Testis (tissue), 2 donors: ENCODE data around the gene GPR137.

Experiments
- POLR2A ChIP-seq: fragments of 450-650 bp; IDR thresholded peaks from one replicate; pipeline ENCODE4 v1.6.1; 2017; ENCODE audit warnings: antibody characterized with exemption, mild to moderate bottlenecking, moderate library complexity
- TF ChIP-seq, protein P1 (sequence below), 3 experiments: fragments of 450-650 bp in 2 of 3; fragments of 200-600 bp in 1 of 3; sonication (generic) in 1 of 3; IDR thresholded peaks; one replicate each; pipeline ENCODE4 v1.5.1; 2016 to 2019; ENCODE audit warnings: antibody characterized with exemption in 3 of 3, mild to moderate bottlenecking in 2 of 3, moderate library complexity in 1 of 3

DNA sequence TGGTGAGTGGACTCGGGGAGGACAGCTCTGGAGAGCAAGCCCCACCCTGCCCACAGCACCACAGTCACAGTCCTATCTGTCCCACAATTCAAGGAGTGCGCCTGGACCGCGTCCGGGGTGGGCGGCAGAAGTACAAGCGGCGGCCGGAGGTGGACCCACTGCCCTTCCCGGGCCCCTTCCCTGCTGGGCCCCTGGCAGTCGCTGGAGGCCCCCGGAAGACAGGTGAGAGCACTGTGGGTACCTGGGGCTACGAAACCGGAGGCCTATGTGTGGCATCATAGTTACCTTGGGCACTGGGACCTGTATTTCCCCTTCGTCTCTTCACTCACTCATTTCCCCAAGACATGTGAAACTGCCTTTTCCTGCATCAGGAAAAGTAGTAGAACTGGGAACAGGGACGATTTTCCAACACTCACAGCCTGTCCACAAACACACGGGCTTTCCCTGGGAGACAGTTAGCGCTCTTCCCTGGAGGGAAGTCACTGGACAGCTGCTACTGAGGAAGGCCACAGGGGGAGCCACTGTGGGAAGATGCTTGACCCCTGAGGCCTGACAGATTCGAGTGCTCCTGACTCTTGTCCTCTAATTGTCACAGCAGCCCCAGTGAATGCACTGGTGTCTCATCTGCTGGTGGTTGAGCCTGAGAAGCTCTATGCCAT is 28.6 kb downstream of the GPR137 start:
- TF ChIP-seq, protein P1, sequence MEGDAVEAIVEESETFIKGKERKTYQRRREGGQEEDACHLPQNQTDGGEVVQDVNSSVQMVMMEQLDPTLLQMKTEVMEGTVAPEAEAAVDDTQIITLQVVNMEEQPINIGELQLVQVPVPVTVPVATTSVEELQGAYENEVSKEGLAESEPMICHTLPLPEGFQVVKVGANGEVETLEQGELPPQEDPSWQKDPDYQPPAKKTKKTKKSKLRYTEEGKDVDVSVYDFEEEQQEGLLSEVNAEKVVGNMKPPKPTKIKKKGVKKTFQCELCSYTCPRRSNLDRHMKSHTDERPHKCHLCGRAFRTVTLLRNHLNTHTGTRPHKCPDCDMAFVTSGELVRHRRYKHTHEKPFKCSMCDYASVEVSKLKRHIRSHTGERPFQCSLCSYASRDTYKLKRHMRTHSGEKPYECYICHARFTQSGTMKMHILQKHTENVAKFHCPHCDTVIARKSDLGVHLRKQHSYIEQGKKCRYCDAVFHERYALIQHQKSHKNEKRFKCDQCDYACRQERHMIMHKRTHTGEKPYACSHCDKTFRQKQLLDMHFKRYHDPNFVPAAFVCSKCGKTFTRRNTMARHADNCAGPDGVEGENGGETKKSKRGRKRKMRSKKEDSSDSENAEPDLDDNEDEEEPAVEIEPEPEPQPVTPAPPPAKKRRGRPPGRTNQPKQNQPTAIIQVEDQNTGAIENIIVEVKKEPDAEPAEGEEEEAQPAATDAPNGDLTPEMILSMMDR (IDR thresholded peaks at IDR 0.05) = no peak
- no peak for TF ChIP-seq POLR2A
